Heart left ventricle (tissue), 13 donors: ENCODE measurements around the gene SPEF2.

Experiments used
- CTCF ChIP-seq, 12 donors: fragments of 200-600 bp; sonication (generic) in 4 of 12; IDR thresholded peaks; one replicate each; pipeline versions ENCODE4 v1.5.0 to v1.8.0; 2018 to 2022; ENCODE audit warnings: antibody characterized with exemption in 12 of 12, mild to moderate bottlenecking in 5 of 12
- POLR2A ChIP-seq, 2 donors: fragments of 450-650 bp; IDR thresholded peaks; one replicate each; pipeline ENCODE4 v1.6.1; 2017; ENCODE audit warnings: antibody characterized with exemption in 2 of 2, mild to moderate bottlenecking in 2 of 2, moderate library complexity in 2 of 2
- donor health status: ischemic (EF 13 %, LVEDD 7.1; RV severe dilation, severe dysfunction).
- donor health status: DM: no; HTN: yes; CAD: no.
- donor health status: DM: no; HTN: no; CAD: no.
- donor health status: ischemic (EF 25% LVEDD 6.9; RV normal size, moderate dysfunction).
- donor health status: ischemic (EF 25% LVEDD 5.7; RV mildly dilated, moderate dysfunction).
- donor health status: ischemic (EF 35%, LVEDD 5.7; RV mildly dilated, moderate dysfunction).
- donor health status: nonischemic (EF 11% LVEDD 7.7; RV severe dilation, severe dysfunction).
- donor health status: DM: yes; HTN: yes; CAD: no.
- donor health status: PGD.
- donor health status: ischemic (EF 29% LVEDD 5.4; RV normal size, mild dysfunction).
- donor health status: nonischemic (EF 23%, LVEDD 6.1; RV moderate dilation, normal function).

DNA sequence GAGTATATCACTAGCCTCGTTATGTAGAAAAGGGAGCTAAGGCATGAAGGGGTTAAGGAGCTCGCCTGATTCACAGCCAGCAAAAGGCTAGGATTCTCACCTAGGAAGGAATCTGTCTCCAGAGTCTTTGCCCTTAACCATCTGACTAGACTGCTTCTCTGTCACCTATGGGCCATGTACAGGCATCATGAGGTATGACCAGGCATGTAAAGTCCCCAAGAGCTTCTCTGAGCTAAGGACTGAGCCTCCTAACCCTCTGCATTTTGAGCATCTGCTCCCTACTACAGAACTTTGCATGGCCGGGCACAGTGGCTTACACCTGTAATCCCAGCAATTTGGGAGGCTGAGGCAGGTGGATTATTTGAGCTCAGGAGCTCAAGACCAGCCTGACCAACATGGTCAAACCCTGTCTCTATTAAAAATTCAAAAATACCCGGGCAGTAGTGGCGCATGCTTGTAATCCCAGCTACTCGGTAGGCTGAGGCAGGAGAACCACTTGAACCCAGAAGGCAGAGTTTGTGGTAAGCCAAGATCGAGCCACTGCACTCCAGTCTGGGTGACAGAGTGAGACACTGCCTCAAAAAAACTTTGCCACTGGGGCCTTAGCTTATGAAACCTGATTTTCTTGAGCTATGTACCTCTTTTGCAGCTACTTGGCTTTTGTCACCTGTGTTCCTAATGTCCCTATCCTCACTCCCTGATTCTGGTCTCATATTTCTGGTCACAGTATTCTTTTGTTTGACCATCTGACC, 205.9 kb downstream of the SPEF2 start:
- TF ChIP-seq CTCF (IDR thresholded peaks at IDR 0.05) (no peak), POLR2A (IDR thresholded peaks at IDR 0.05) (no peak)
